ENCODE measurements around the gene TUSC2.

Gene TUSC2

GRCh38 chr3:50334339-50335075, 6.5 kb upstream of the TUSC2 start:
- no peak for DNase-seq

- DNase-seq = no peak
These were observed 5.8 kb upstream of the TUSC2 start for GRCh38 chr3:50333744-50334328.

- DNase-seq = no peak
These were observed 3.4 kb upstream of the TUSC2 start for GRCh38 chr3:50331364-50331907.

GRCh38 chr3:50330330-50330729, 2.3 kb upstream of the TUSC2 start:
- DNase-seq = no peak

GRCh38 chr3:50327129-50327528, 894 bp downstream of the TUSC2 start:
- DNase-seq = no peak

GRCh38 chr3:50326182-50326541, 1.9 kb downstream of the TUSC2 start:
- no peak for DNase-seq

GRCh38 chr3:50325497-50326181, 2.4 kb downstream of the TUSC2 start:
- DNase-seq = no peak

- no peak for DNase-seq
These were observed 2.9 kb downstream of the TUSC2 start for GRCh38 chr3:50325113-50325480.

- DNase-seq = peak; percentile 82
These were observed 3.5 kb downstream of the TUSC2 start for GRCh38 chr3:50324351-50325112.

- no peak for DNase-seq
These were observed 4.3 kb downstream of the TUSC2 start for GRCh38 chr3:50323614-50324199.

- DNase-seq = no peak
These were observed 4.9 kb downstream of the TUSC2 start for GRCh38 chr3:50323092-50323600.

- DNase-seq = no peak
These were observed 5.5 kb downstream of the TUSC2 start, which contains the start of gene HYAL2 for GRCh38 chr3:50322386-50323091. TSS of gene HYAL2 (minus strand) at chr3:50322745. CDS start at chr3:50320489, 2,256 bp downstream.

- DNase-seq = no peak
These were observed 6.0 kb downstream of the TUSC2 start for GRCh38 chr3:50322115-50322385.

GRCh38 chr3:50321336-50322114, 6.5 kb downstream of the TUSC2 start:
- peak; percentile 88 for DNase-seq

GRCh38 chr3:50320853-50321335, 7.1 kb downstream of the TUSC2 start:
- peak; percentile 75 for DNase-seq

- no peak for DNase-seq
These were observed 8.0 kb downstream of the TUSC2 start for GRCh38 chr3:50319894-50320625.

- no peak for DNase-seq
These were observed 8.7 kb downstream of the TUSC2 start for GRCh38 chr3:50319181-50319893.

- no peak for DNase-seq
These were observed 9.4 kb downstream of the TUSC2 start for GRCh38 chr3:50318615-50319014.

- DNase-seq = no peak
These were observed 9.9 kb downstream of the TUSC2 start for GRCh38 chr3:50318163-50318562.

GRCh38 chr3:50317300-50317699, 10.7 kb downstream of the TUSC2 start:
- no peak for DNase-seq

Measured in stimulated activated CD8-positive, alpha-beta memory T cell treated with anti-CD3 and anti-CD28 coated beads, Interleukin-4, amount 100 ng/mL, for 48 hours (primary cell).